ENCODE data around the gene FFAR3. TPM values are rescaled to one million over a fixed set of nuclear protein-coding genes. Genes with fewer than 3 reads are reported as not detected.
A peak's percentile ranks its signal among the peaks of the same experiment; 100 is the strongest.

Gene FFAR3
- total RNA-seq, 3 donors from 2014 or later, result 0.16 to 0.33 TPM; not detected in 1

GRCh38 chr19:35363001-35363590, 4.8 kb downstream of the FFAR3 start:
- peaks cover 0 to 3% of the 10 kb centered on the region in 2 donors for H3K27me3 ChIP-seq
- no peaks in the 10 kb centered on the region for H3K36me3 ChIP-seq
- H3K27ac ChIP-seq, result no peak overlapping the region
- no peak overlapping the region for H3K4me3 ChIP-seq
- TF ChIP-seq, protein P1, sequence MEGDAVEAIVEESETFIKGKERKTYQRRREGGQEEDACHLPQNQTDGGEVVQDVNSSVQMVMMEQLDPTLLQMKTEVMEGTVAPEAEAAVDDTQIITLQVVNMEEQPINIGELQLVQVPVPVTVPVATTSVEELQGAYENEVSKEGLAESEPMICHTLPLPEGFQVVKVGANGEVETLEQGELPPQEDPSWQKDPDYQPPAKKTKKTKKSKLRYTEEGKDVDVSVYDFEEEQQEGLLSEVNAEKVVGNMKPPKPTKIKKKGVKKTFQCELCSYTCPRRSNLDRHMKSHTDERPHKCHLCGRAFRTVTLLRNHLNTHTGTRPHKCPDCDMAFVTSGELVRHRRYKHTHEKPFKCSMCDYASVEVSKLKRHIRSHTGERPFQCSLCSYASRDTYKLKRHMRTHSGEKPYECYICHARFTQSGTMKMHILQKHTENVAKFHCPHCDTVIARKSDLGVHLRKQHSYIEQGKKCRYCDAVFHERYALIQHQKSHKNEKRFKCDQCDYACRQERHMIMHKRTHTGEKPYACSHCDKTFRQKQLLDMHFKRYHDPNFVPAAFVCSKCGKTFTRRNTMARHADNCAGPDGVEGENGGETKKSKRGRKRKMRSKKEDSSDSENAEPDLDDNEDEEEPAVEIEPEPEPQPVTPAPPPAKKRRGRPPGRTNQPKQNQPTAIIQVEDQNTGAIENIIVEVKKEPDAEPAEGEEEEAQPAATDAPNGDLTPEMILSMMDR (IDR thresholded peaks at IDR 0.05), result no peak
- no peak for TF ChIP-seq POLR2AphosphoS5 (IDR thresholded peaks at IDR 0.05)
- no peak for TF ChIP-seq POLR2A (IDR thresholded peaks at IDR 0.05)
- no peaks in the 10 kb centered on the region for H3K9me3 ChIP-seq
- intact Hi-C loops (cut with DNase I; ENCODE audit: low total_unique reads), result no loop called here
- DNase-seq (ENCODE audit: low spot score in 2 of 2), result peak in 1 of 2 donors; percentile 38
- H3K4me1 ChIP-seq, result no peaks in the 10 kb centered on the region

- Histone ChIP-seq H3K4me3 (no peak overlapping the region), H3K36me3 (no peaks in the 10 kb centered on the region)
- intact Hi-C loops (cut with DNase I; ENCODE audit: low total_unique reads), result no loop called here
Measured at GRCh38 chr19:35363711-35364425, 5.6 kb downstream of the FFAR3 start.

GRCh38 chr19:35365303-35365702, 7.0 kb downstream of the FFAR3 start:
- Histone ChIP-seq H3K9me3 (no peaks in the 10 kb centered on the region), H3K36me3 (no peaks in the 10 kb centered on the region), H3K27ac (no peak overlapping the region), H3K4me1 (no peaks in the 10 kb centered on the region), H3K27me3 (peaks cover 0 to 3% of the 10 kb centered on the region in 2 donors), H3K4me3 (no peak overlapping the region)
- DNase-seq (ENCODE audit: low spot score in 2 of 2), result peak in 1 of 2 donors; percentile 6
- TF ChIP-seq, protein P1 (IDR thresholded peaks at IDR 0.05), result no peak
- TF ChIP-seq POLR2A (IDR thresholded peaks at IDR 0.05), result no peak
- no peak for TF ChIP-seq POLR2AphosphoS5 (IDR thresholded peaks at IDR 0.05)
- intact Hi-C loops (cut with DNase I; ENCODE audit: low total_unique reads), result no loop called here

More at GRCh38 chr19:35363711-35364425, 5.6 kb downstream of the FFAR3 start:
- TF ChIP-seq POLR2AphosphoS5 (IDR thresholded peaks at IDR 0.05) (no peak), POLR2A (IDR thresholded peaks at IDR 0.05) (no peak)
- TF ChIP-seq, protein P1 (IDR thresholded peaks at IDR 0.05), result no peak
- peaks cover 0 to 3% of the 10 kb centered on the region in 2 donors for H3K27me3 ChIP-seq
- no peak overlapping the region for H3K27ac ChIP-seq
- no peaks in the 10 kb centered on the region for H3K4me1 ChIP-seq
- H3K9me3 ChIP-seq, result no peaks in the 10 kb centered on the region
- peak in 1 of 2 donors; percentile 37 for DNase-seq (ENCODE audit: low spot score in 2 of 2)

GRCh38 chr19:35368378-35368777, 10.1 kb downstream of the FFAR3 start:
- H3K4me1 ChIP-seq, result no peaks in the 10 kb centered on the region
- DNase-seq (ENCODE audit: low spot score in 2 of 2), result no peak
- no peaks in the 10 kb centered on the region for H3K9me3 ChIP-seq
- H3K27ac ChIP-seq, result no peak overlapping the region
- H3K36me3 ChIP-seq, result no peaks in the 10 kb centered on the region
- no peak for TF ChIP-seq POLR2AphosphoS5 (IDR thresholded peaks at IDR 0.05)
- TF ChIP-seq POLR2A (IDR thresholded peaks at IDR 0.05), result no peak
- TF ChIP-seq, protein P1 (IDR thresholded peaks at IDR 0.05), result no peak
- H3K4me3 ChIP-seq, result no peak overlapping the region
- intact Hi-C loops (cut with DNase I; ENCODE audit: low total_unique reads), result no loop called here
- H3K27me3 ChIP-seq, result no peaks in the 10 kb centered on the region

GRCh38 chr19:35369522-35369921, 11.3 kb downstream of the FFAR3 start:
- Histone ChIP-seq H3K4me1 (no peaks in the 10 kb centered on the region), H3K9me3 (no peaks in the 10 kb centered on the region), H3K27me3 (no peaks in the 10 kb centered on the region), H3K4me3 (no peak overlapping the region), H3K27ac (no peak overlapping the region), H3K36me3 (no peaks in the 10 kb centered on the region)
- intact Hi-C loops (cut with DNase I; ENCODE audit: low total_unique reads), result no loop called here
- no peak for DNase-seq (ENCODE audit: low spot score in 2 of 2)
- TF ChIP-seq POLR2AphosphoS5 (IDR thresholded peaks at IDR 0.05) (no peak), POLR2A (IDR thresholded peaks at IDR 0.05) (no peak)
- TF ChIP-seq, protein P1 (IDR thresholded peaks at IDR 0.05), result no peak
